GM03348 (cell line): ENCODE measurements around the gene KCTD19.

Experiments used
- DNase-seq: peaks from one replicate; pipeline ENCODE4 v3.0.0; 2012; ENCODE audit warnings: low spot score

Gene KCTD19

DNA sequence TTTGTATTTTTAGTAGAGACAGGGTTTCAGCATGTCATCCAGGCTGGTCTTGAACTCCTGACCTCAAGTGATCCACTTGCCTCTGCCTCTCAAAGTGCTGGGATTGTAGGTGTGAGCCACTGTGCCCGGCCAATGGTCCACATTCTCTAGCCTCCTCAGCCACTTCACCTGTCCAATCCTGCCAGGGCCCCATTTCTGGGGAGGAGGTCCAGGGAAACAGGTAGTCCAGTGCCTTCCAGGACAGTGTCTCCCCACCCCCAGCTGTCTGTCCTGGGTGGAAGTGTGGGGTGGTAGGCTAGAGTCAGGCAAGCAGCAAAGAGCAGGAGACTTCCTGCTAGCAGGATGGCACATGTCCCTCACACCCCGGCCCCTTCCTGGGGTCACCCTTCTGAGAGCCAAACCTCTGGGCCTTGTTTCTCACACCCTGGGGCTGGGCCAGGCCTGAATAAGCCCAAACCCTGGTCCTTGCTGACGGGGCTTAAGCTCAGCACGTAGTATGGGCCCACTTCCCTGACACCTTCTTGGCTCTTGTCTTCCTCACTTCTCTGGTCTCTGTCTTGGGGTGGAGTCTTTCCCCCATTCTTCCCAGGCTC is 84.3 kb downstream of the KCTD19 start:
- no peak for DNase-seq

DNA sequence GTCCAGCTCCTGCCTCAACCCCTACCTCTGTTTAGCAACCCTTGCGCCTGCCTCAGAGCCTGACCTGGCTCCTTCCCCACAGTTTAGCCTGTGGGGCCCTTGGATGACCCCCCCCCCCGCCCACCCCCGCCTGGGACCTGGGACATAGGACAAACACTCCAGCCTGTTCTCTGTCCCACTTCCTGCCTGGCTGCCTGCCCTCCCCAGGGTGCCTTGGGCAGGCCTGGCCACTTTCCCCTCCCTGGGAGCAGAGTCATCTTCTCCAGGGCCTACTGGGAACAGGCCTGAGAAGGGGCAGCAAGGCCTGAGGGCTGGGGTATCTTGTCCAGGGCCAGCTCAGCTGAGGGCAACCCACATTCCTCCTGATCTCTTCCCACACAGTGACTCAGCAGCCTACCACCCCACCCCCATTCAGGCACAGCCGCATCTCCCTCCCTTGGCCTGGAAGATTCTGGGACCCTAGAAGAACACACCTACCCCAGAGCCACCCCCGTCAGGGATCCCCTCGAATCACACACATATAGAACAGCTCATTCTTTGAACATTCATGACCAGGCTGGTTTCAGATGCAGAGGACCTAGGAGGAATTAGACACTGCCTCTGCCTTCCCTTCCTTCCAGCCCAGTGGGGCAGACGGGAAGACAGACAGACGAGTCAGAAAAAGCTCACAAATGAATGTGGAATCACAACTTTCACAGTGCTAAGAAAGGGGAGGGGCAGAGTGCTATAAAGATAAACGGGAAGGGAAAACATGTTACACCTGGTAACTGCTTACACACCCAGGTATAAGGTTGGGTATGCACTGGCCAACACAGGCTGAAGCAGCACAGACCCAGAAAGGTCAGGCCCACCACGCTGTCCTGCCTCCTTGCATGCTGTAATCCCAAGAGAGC is 85.3 kb downstream of the KCTD19 start:
- DNase-seq = peak; percentile 86

DNA sequence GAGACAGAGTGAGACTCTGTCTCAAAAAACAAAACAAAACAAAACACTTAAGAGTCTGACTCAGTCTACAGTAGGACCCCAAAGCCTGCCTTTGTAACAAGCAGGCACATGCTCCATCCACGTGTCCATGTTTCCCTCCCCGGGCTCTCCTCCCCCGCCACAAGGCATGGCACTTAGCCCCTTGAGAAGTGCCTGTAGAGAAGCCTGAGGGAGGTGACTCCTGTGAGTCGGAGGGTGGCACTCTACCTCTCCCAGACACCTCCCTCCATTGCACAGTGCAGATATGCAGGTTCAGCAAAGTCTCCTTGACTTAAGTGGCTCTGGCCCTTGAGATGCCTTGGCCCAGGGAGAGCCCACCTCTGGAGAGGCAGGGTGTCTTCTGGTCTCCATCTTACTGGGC is 86.0 kb downstream of the KCTD19 start:
- DNase-seq = no peak
